OCI-LY7 (cell line): ENCODE measurements around the gene FGFBP3.

Source experiments
- CTCF ChIP-seq: fragments of 200-600 bp; sonication (generic); conservative IDR thresholded peaks from 2 replicates; pipeline ENCODE4 v1.5.1; 2014; ENCODE audit warnings: mild to moderate bottlenecking, antibody characterized with exemption, low read length, moderate library complexity, mixed read lengths
- EZH2phosphoT487 ChIP-seq: fragments of 200-600 bp; sonication (generic); IDR thresholded peaks from 2 replicates; pipeline ENCODE4 v1.6.1; 2018; ENCODE audit warnings: low read depth, borderline replicate concordance, mild to moderate bottlenecking, mixed run types, antibody characterized with exemption, low read length, moderate library complexity, mixed read lengths

GRCh38 chr10:91864744-91865143 is 44.5 kb downstream of the FGFBP3 start:
- TF ChIP-seq CTCF = no peak
- no peak for TF ChIP-seq EZH2phosphoT487
